ENCODE measurements around the gene MDGA2. TPM values are rescaled to one million over a fixed set of nuclear protein-coding genes. Genes with fewer than 3 reads are reported as not detected.

The MDGA2 gene
- total and polyA plus RNA-seq, 2 of the 13 experiments (the other 11 are each of a cell fraction or from before 2014, with no cell fraction given): not detected

- no peak for TF ChIP-seq PCBP2 (optimal IDR thresholded peaks at IDR 0.05; ENCODE audit: low read depth, low read length, poor library complexity, severe bottlenecking)
- no peak for TF ChIP-seq SRF (IDR thresholded peaks at IDR 0.05; ENCODE audit: low read depth, low read length)
- no peak for TF ChIP-seq ZNF503 (CRISPR knock-in tag; IDR thresholded peaks at IDR 0.05)
- no peak for TF ChIP-seq CAMTA2 (CRISPR knock-in tag; IDR thresholded peaks at IDR 0.05; ENCODE audit: borderline replicate concordance)
- TF ChIP-seq ARNT2 (CRISPR knock-in tag; IDR thresholded peaks at IDR 0.05; ENCODE audit: low read depth): no peak
- no peak for TF ChIP-seq KDM5B (CRISPR knock-in tag; IDR thresholded peaks at IDR 0.05; ENCODE audit: borderline replicate concordance)
- TF ChIP-seq BORCS8-MEF2B (CRISPR knock-in tag; IDR thresholded peaks at IDR 0.05): no peak
Measured at GRCh38 chr14:46940611-46941010, 734.8 kb downstream of the MDGA2 start (continued).

GRCh38 chr14:46920542-46920941 is 754.9 kb downstream of the MDGA2 start:
- no peaks in the 10 kb centered on the region for H3K9me3 ChIP-seq (ENCODE audit: low read length)
- in situ Hi-C loops (cut with HindIII; ENCODE audit: extremely low pct_ligation_motif_present, low pct_unique_long_range_greater_than_20kb) (no loop called here), intact Hi-C loops (cut with micrococcal nuclease; ENCODE audit: unreplicated experiment) (no loop called here)
- H3K9ac ChIP-seq (ENCODE audit: insufficient read depth, low read depth, low read length): no peak overlapping the region
- H3K4me3 ChIP-seq (replicated peaks in 1 of 3; ENCODE audit: insufficient read depth in 1 of 3, low read depth in 2 of 3, low read length in 3 of 3): no peak overlapping the region
- ATAC-seq: no peak
- H3K4me2 ChIP-seq (ENCODE audit: low read depth, low read length): no peak overlapping the region
- no peaks in the 10 kb centered on the region for H3K79me2 ChIP-seq (ENCODE audit: insufficient read depth, low read length)
- WGBS (ENCODE audit: low lambda C conversion rate): 0% methylated on average over 3 of the region's 3 CpGs
- no peaks in the 10 kb centered on the region for H3K36me3 ChIP-seq (replicated peaks in 1 of 2; ENCODE audit: control insufficient read depth in 1 of 2, insufficient read depth in 2 of 2, low read length in 2 of 2)
- DNase-seq (ENCODE audit: low spot score): no peak
- no TSS peak for BruUV-seq (replicated peaks)
- H2AFZ ChIP-seq (ENCODE audit: low read length): no peak overlapping the region
- ChIA-PET POLR2A (no interaction called here), CTCF (ENCODE audit: low intra/inter-chr PET ratio, low total read pairs) (no interaction called here)
- H3K4me1 ChIP-seq (ENCODE audit: insufficient read depth, low read length): no peaks in the 10 kb centered on the region
- no peak for FAIRE-seq
- no peaks in the 10 kb centered on the region for H3K27me3 ChIP-seq (ENCODE audit: control insufficient read depth in 1 of 2, insufficient read depth in 2 of 2, low read length in 2 of 2)
- H4K20me1 ChIP-seq (ENCODE audit: insufficient read depth, low read length): no peaks in the 10 kb centered on the region
- H3K27ac ChIP-seq (ENCODE audit: extremely low read length, insufficient read depth, low read length): no peak overlapping the region
- no peak for TF ChIP-seq ZNF317 (CRISPR knock-in tag; IDR thresholded peaks at IDR 0.05)
- TF ChIP-seq MAX (IDR thresholded peaks at IDR 0.05): no peak
- TF ChIP-seq, protein P1, sequence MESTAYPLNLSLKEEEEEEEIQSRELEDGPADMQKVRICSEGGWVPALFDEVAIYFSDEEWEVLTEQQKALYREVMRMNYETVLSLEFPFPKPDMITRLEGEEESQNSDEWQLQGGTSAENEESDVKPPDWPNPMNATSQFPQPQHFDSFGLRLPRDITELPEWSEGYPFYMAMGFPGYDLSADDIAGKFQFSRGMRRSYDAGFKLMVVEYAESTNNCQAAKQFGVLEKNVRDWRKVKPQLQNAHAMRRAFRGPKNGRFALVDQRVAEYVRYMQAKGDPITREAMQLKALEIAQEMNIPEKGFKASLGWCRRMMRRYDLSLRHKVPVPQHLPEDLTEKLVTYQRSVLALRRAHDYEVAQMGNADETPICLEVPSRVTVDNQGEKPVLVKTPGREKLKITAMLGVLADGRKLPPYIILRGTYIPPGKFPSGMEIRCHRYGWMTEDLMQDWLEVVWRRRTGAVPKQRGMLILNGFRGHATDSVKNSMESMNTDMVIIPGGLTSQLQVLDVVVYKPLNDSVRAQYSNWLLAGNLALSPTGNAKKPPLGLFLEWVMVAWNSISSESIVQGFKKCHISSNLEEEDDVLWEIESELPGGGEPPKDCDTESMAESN (CRISPR knock-in tag; conservative IDR thresholded peaks at IDR 0.05): no peak
- TF ChIP-seq SP140L (CRISPR knock-in tag; IDR thresholded peaks at IDR 0.05; ENCODE audit: borderline replicate concordance): no peak
- TF ChIP-seq HNF1A (IDR thresholded peaks at IDR 0.05; ENCODE audit: low read depth): no peak
- TF ChIP-seq HNF1A (CRISPR knock-in tag; IDR thresholded peaks at IDR 0.05; ENCODE audit: borderline replicate concordance): no peak
- TF ChIP-seq, protein P2, sequence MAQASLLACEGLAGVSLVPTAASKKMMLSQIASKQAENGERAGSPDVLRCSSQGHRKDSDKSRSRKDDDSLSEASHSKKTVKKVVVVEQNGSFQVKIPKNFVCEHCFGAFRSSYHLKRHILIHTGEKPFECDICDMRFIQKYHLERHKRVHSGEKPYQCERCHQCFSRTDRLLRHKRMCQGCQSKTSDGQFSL (CRISPR knock-in tag; IDR thresholded peaks at IDR 0.05): no peak
- no peak for TF ChIP-seq ZMAT3 (CRISPR knock-in tag; conservative IDR thresholded peaks at IDR 0.05)
- no peak for TF ChIP-seq GTF2F1 (IDR thresholded peaks at IDR 0.05; ENCODE audit: low read length)
- no peak for TF ChIP-seq TOPORS (CRISPR knock-in tag; IDR thresholded peaks at IDR 0.05)

All from HepG2 (cell line).